HCT116 (cell line): ENCODE measurements around the gene NLRP8. TPM values are rescaled to one million over a fixed set of nuclear protein-coding genes. Genes with fewer than 3 reads are reported as not detected.
"Not testable (repeated sequence)": the region's sequence is repeated elsewhere in the genome, so short reads cannot be mapped to it uniquely, and the experiment has no call there.

Experiments used
- ATAC-seq: fragments of 200-7000 bp; cut with Tn5 transposase; 2 replicates; pipeline ENCODE4 v1.9.1; 2020; ENCODE audit warnings: mild to moderate bottlenecking, moderate library complexity
- BruUV-seq: library from RNA; stranded (reverse); fragments of 400-500 nt; replicated peaks from 2 replicates; lab custom pipeline; 2021; lab: Mats Ljungman, UMichigan
- CTCF ChIA-PET: fragments of 300-600 bp; sonication (Branson Sonifier 250); formaldehyde crosslinking; loops from one replicate; lab custom pipeline; 2021; ENCODE audit warnings: antibody characterized with exemption; lab: Charles Lee
- POLR2A ChIA-PET: fragments of 300-600, 350-600 bp; sonication (Branson Sonifier 250); formaldehyde crosslinking; loops from one replicate; lab custom pipeline; 2021; ENCODE audit warnings: antibody characterized with exemption; lab: Charles Lee
- RAD21 ChIA-PET, 2 experiments: fragments of 300-600 bp; sonication (Branson Sonifier 250); formaldehyde crosslinking; loops; one replicate each; lab custom pipeline; 2023; ENCODE audit warnings: low total read pairs in 2 of 2; ENCODE audit not compliant: uncharacterized antibody in 2 of 2, unreplicated experiment in 2 of 2, low non-redundant PET in 1 of 2; lab: Charles Lee
- DNase-seq: peaks from one replicate; pipeline ENCODE4 v3.0.0-alpha.2; 2010; ENCODE audit warnings: low read depth, low spot score
- H2AFZ ChIP-seq: fragments of 200-600 bp; shearing (Covaris generic), sonication (generic); 2 replicates; pipeline ENCODE4 v1.6.1; 2017; ENCODE audit warnings: low read depth, mixed run types, mixed read lengths, antibody characterized with exemption, low read length; ENCODE audit not compliant: poor library complexity, severe bottlenecking
- H3K27ac ChIP-seq: 2 replicates; pipeline ENCODE4 v1.5.1; 2012; ENCODE audit warnings: low read depth, low read length
- H3K27me3 ChIP-seq: fragments of 200-600 bp; sonication (generic); 2 replicates; pipeline ENCODE4 v1.6.1; 2016; ENCODE audit warnings: mixed run types, low read length, mixed read lengths; ENCODE audit not compliant: insufficient read depth
- H3K36me3 ChIP-seq, 2 experiments: fragments of 200-500 bp in 1 of 2; fragments of 200-600 bp in 1 of 2; sonication (Bioruptor generic) in 1 of 2; sonication (generic) in 1 of 2; 2 replicates each; pipeline versions ENCODE4 v1.5.1 to v1.6.1; 2014 to 2016; ENCODE audit warnings: low read length in 2 of 2, inconsistent platforms in 1 of 2, mixed read lengths in 1 of 2, mixed run types in 1 of 2; ENCODE audit not compliant: insufficient read depth in 2 of 2, control insufficient read depth in 1 of 2
- H3K4me1 ChIP-seq, 2 experiments: fragments of 200-600 bp in 1 of 2; sonication (generic) in 1 of 2; 2 replicates each; pipeline versions ENCODE4 v1.5.1 to v1.6.1; 2012 to 2017; ENCODE audit warnings: low read length in 2 of 2, inconsistent platforms in 1 of 2, mild to moderate bottlenecking in 1 of 2, mixed read lengths in 1 of 2, mixed run types in 1 of 2, moderate library complexity in 1 of 2; ENCODE audit not compliant: insufficient read depth in 2 of 2, control insufficient read depth in 1 of 2
- H3K4me2 ChIP-seq: fragments of 200-600 bp; sonication (generic); 2 replicates; pipeline ENCODE4 v1.6.1; 2017; ENCODE audit warnings: mixed run types, low read length, mixed read lengths
- H3K4me3 ChIP-seq, 2 experiments: fragments of 200-600 bp in 1 of 2; sonication (generic) in 1 of 2; replicated peaks in 1 of 2; 2 replicates each; pipeline ENCODE4 v1.5.1; 2011 to 2016; ENCODE audit warnings: low read length in 2 of 2, control low read depth in 1 of 2, low read depth in 1 of 2, mild to moderate bottlenecking in 1 of 2, mixed read lengths in 1 of 2, mixed run types in 1 of 2
- H3K79me2 ChIP-seq: fragments of 200-600 bp; sonication (generic); 2 replicates; pipeline ENCODE4 v1.6.1; 2017; ENCODE audit warnings: mild to moderate bottlenecking, mixed run types, low read length, moderate library complexity, mixed read lengths; ENCODE audit not compliant: insufficient read depth
- H3K9ac ChIP-seq: fragments of 200-600 bp; sonication (generic); 2 replicates; pipeline ENCODE4 v1.6.1; 2016; ENCODE audit warnings: low read length, mixed read lengths
- H3K9me2 ChIP-seq: fragments of 200-600 bp; sonication (generic), shearing (Covaris generic); 2 replicates; pipeline ENCODE4 v1.6.1; 2017; ENCODE audit warnings: mixed run types, mild to moderate bottlenecking, moderate library complexity; ENCODE audit not compliant: insufficient read depth
- H3K9me3 ChIP-seq, 2 experiments: fragments of 200-500 bp in 1 of 2; fragments of 200-600 bp in 1 of 2; sonication (Bioruptor generic) in 1 of 2; sonication (generic) in 1 of 2; 2 replicates each; pipeline ENCODE4 v1.6.1; 2014 to 2017; ENCODE audit warnings: low read length in 2 of 2, mixed read lengths in 2 of 2, inconsistent platforms in 1 of 2, low read depth in 1 of 2, mild to moderate bottlenecking in 1 of 2, mixed run types in 1 of 2, moderate library complexity in 1 of 2; ENCODE audit not compliant: control insufficient read depth in 1 of 2, insufficient read depth in 1 of 2
- H4K20me1 ChIP-seq: fragments of 200-600 bp; sonication (generic), shearing (Covaris generic); 2 replicates; pipeline ENCODE4 v1.6.1; 2017; ENCODE audit warnings: mixed run types, mild to moderate bottlenecking, moderate library complexity; ENCODE audit not compliant: insufficient read depth
- ELF1 ChIP-seq: IDR thresholded peaks from 2 replicates; pipeline ENCODE4 v1.6.1; 2012; ENCODE audit warnings: low read depth, borderline replicate concordance
- JUND ChIP-seq: IDR thresholded peaks from 2 replicates; pipeline ENCODE4 v1.6.1; 2012
- RAD21 ChIP-seq: IDR thresholded peaks from 2 replicates; pipeline ENCODE4 v1.6.1; 2012; ENCODE audit warnings: low read depth, mild to moderate bottlenecking
- SRF ChIP-seq: IDR thresholded peaks from 2 replicates; pipeline ENCODE4 v1.6.1; 2012; ENCODE audit warnings: low read depth
- intact Hi-C: fragments of 100-400 bp; cut with micrococcal nuclease; formaldehyde crosslinking; loops from 2 replicates; pipeline ENCODE4 v1.10.0; 2022
- total RNA-seq: library from RNA; stranded (reverse); gene quantifications from one replicate; pipeline ENCODE4 v1.2.1, GENCODE V29; 2021; ENCODE audit not compliant: unreplicated experiment
- TF ChIP-seq, protein P1 (sequence below), 3 experiments: fragments of 200-600 bp in 1 of 3; sonication (generic) in 1 of 3; IDR thresholded peaks in 2 of 3; conservative IDR thresholded peaks in 1 of 3; 2 replicates each; pipeline ENCODE4 v1.5.1; 2012 to 2017; ENCODE audit warnings: low read depth in 2 of 3, low read length in 2 of 3, antibody characterized with exemption in 1 of 3, borderline replicate concordance in 1 of 3, control low read depth in 1 of 3, mild to moderate bottlenecking in 1 of 3, mixed read lengths in 1 of 3, mixed run types in 1 of 3, moderate library complexity in 1 of 3; ENCODE audit not compliant: insufficient read depth in 1 of 3
- TF ChIP-seq, protein P2 (sequence below): IDR thresholded peaks from 2 replicates; pipeline ENCODE4 v1.6.1; 2012; ENCODE audit warnings: low read depth

Gene NLRP8
- total RNA-seq, 1 experiment from 2014 or later: not detected

DNA sequence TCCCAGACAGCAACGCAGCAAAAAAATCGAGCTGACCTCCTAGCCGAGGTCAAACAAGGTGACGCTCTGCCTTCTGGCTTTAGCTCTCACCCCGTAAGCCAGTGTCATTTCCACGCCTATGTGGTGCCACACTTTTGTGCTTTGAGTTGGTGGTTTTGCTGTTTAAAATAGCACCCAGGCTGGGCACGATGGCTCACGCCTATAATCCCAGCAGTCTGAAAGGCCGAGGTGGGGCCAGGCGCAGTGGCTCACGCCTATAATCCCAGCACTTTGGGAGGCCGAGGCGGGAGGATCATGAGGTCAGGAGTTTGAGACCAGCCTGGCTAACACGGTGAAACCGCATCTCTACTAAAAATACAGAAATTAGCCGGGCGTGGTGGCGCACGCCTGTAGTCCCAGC, 2.9 kb downstream of the NLRP8 start:
- RAD21 ChIA-PET, H3K36me3 ChIP-seq, POLR2A ChIA-PET: not testable (repeated sequence)

DNA sequence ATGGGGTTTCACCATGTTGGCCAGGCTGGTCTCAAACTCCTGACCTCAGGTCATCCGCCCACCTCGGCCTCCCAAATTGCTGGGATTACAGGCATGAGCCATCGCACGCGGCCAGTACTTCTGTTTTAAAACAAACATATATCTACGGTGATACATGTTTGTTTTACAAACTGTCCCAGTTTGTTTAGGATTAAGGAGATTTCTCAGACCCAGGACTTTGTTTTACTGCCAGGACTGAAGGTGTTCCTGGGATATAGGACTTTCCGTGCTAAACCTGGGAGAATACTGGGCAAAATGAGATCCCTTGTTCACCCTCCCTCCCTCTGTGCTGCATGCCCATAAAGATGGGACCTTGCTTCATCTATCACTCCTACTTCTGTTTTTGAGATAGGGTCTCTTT, 8.8 kb downstream of the NLRP8 start:
- H3K27ac ChIP-seq: no peak overlapping the region
- H3K9me2 ChIP-seq: no peaks in the 10 kb centered on the region
- TF ChIP-seq RAD21: no peak
- TF ChIP-seq ELF1: no peak
- no peak for TF ChIP-seq SRF
- no peaks in the 10 kb centered on the region for H3K27me3 ChIP-seq
- no TSS peak for BruUV-seq
- intact Hi-C loops: no loop called here
- H4K20me1 ChIP-seq: no peaks in the 10 kb centered on the region
- CTCF ChIA-PET: no interaction called here
- no peaks in the 10 kb centered on the region for H3K9me3 ChIP-seq
- peaks cover 0 to 3% of the 10 kb centered on the region in 2 experiments; a peak in 1 of 4 replicates for H3K4me1 ChIP-seq
- POLR2A ChIA-PET: no interaction called here
- RAD21 ChIA-PET: no interaction called here
- H3K36me3 ChIP-seq: no peaks in the 10 kb centered on the region
- H3K79me2 ChIP-seq: no peaks in the 10 kb centered on the region
- no peak overlapping the region for H3K4me3 ChIP-seq
- H2AFZ ChIP-seq: no peak overlapping the region
- no peak overlapping the region for H3K4me2 ChIP-seq
- H3K9ac ChIP-seq: no peak overlapping the region
- ATAC-seq: no peak
- DNase-seq: no peak

More for the DNA sequence above, 2.9 kb downstream of the NLRP8 start:
- H3K27me3 ChIP-seq, H4K20me1 ChIP-seq, H3K79me2 ChIP-seq, H3K4me2 ChIP-seq, H3K4me1 ChIP-seq, intact Hi-C loops, H3K9ac ChIP-seq, H3K9me3 ChIP-seq, BruUV-seq, H3K9me2 ChIP-seq, CTCF ChIA-PET, ATAC-seq, DNase-seq, H2AFZ ChIP-seq, H3K27ac ChIP-seq, H3K4me3 ChIP-seq: not testable (repeated sequence)

DNA sequence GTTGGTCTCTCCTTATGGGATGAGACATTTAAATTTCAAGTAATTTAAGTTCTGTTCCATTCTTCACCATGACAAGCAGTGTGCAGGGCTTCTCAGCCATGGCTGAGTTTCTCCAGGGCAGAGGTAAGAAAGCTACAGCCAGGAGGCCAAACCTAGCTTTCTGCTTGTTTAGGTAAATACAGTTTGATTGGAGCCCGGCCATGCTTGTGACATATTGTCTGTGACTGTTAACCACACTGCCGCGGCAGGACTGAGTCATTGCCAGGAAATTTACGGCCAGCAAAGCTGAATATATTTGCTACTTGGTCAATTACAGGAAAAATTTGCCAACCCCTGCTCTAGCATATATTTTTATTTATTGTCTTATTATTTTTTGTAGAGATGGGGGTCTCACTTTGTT, 10.7 kb downstream of the NLRP8 start:
- TF ChIP-seq, protein P1, sequence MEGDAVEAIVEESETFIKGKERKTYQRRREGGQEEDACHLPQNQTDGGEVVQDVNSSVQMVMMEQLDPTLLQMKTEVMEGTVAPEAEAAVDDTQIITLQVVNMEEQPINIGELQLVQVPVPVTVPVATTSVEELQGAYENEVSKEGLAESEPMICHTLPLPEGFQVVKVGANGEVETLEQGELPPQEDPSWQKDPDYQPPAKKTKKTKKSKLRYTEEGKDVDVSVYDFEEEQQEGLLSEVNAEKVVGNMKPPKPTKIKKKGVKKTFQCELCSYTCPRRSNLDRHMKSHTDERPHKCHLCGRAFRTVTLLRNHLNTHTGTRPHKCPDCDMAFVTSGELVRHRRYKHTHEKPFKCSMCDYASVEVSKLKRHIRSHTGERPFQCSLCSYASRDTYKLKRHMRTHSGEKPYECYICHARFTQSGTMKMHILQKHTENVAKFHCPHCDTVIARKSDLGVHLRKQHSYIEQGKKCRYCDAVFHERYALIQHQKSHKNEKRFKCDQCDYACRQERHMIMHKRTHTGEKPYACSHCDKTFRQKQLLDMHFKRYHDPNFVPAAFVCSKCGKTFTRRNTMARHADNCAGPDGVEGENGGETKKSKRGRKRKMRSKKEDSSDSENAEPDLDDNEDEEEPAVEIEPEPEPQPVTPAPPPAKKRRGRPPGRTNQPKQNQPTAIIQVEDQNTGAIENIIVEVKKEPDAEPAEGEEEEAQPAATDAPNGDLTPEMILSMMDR (IDR thresholded peaks at IDR 0.05 in 2 of 3, conservative IDR thresholded peaks at IDR 0.05 in 1 of 3; ENCODE audit: borderline replicate concordance in 1 of 3, insufficient read depth in 1 of 3, low read depth in 2 of 3, low read length in 2 of 3): no peak
- TF ChIP-seq, protein P2, sequence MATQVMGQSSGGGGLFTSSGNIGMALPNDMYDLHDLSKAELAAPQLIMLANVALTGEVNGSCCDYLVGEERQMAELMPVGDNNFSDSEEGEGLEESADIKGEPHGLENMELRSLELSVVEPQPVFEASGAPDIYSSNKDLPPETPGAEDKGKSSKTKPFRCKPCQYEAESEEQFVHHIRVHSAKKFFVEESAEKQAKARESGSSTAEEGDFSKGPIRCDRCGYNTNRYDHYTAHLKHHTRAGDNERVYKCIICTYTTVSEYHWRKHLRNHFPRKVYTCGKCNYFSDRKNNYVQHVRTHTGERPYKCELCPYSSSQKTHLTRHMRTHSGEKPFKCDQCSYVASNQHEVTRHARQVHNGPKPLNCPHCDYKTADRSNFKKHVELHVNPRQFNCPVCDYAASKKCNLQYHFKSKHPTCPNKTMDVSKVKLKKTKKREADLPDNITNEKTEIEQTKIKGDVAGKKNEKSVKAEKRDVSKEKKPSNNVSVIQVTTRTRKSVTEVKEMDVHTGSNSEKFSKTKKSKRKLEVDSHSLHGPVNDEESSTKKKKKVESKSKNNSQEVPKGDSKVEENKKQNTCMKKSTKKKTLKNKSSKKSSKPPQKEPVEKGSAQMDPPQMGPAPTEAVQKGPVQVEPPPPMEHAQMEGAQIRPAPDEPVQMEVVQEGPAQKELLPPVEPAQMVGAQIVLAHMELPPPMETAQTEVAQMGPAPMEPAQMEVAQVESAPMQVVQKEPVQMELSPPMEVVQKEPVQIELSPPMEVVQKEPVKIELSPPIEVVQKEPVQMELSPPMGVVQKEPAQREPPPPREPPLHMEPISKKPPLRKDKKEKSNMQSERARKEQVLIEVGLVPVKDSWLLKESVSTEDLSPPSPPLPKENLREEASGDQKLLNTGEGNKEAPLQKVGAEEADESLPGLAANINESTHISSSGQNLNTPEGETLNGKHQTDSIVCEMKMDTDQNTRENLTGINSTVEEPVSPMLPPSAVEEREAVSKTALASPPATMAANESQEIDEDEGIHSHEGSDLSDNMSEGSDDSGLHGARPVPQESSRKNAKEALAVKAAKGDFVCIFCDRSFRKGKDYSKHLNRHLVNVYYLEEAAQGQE: no peak
- no peak for TF ChIP-seq JUND
- Histone ChIP-seq H3K79me2 (no peaks in the 10 kb centered on the region), H3K9me3 (no peaks in the 10 kb centered on the region), H2AFZ (no peak overlapping the region), H3K27ac (no peak overlapping the region), H3K4me3 (no peak overlapping the region), H3K27me3 (no peaks in the 10 kb centered on the region), H3K4me1 (peaks cover 0 to 3% of the 10 kb centered on the region in 2 experiments; a peak in 1 of 4 replicates), H3K9ac (no peak overlapping the region), H4K20me1 (no peaks in the 10 kb centered on the region), H3K36me3 (no peaks in the 10 kb centered on the region), H3K4me2 (no peak overlapping the region), H3K9me2 (no peaks in the 10 kb centered on the region)
- POLR2A ChIA-PET: no interaction called here
- RAD21 ChIA-PET: no interaction called here
- BruUV-seq: no TSS peak
- CTCF ChIA-PET: no interaction called here
- peak; percentile 55; the same call in 1 of the 2 replicates for ATAC-seq
- intact Hi-C loops: no loop called here
- no peak for DNase-seq
